ENCODE data around the gene OR9A2. TPM values are rescaled to one million over a fixed set of nuclear protein-coding genes. Genes with fewer than 3 reads are reported as not detected.

OR9A2 gene
- total RNA-seq, 4 donors from 2014 or later = not detected

DNA sequence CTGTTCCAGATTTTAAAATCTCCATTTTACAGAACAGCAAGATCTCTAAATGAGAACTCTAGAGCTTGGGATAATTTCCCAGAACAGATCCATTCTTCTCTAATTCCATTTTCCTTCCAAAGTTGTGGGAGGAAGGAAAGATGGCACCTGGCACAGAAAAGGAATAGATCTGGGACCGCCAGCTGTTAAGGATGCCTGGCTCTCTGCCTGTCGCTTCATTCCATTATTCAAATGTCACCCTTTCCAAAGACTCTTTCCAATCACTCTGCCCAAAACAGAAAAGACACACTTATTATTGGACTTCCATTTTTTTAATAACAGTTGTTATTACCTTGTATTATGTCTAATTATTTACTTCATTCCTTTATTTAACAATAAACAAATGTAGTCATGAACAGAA, 751 bp upstream of the OR9A2 start:
- no peaks in the 10 kb centered on the region for H3K4me1 ChIP-seq
- TF ChIP-seq POLR2AphosphoS5 (IDR thresholded peaks at IDR 0.05) = no peak
- no peak for TF ChIP-seq POLR2A (IDR thresholded peaks at IDR 0.05)
- no peak for TF ChIP-seq EP300 (IDR thresholded peaks at IDR 0.05)
- TF ChIP-seq, protein P1, sequence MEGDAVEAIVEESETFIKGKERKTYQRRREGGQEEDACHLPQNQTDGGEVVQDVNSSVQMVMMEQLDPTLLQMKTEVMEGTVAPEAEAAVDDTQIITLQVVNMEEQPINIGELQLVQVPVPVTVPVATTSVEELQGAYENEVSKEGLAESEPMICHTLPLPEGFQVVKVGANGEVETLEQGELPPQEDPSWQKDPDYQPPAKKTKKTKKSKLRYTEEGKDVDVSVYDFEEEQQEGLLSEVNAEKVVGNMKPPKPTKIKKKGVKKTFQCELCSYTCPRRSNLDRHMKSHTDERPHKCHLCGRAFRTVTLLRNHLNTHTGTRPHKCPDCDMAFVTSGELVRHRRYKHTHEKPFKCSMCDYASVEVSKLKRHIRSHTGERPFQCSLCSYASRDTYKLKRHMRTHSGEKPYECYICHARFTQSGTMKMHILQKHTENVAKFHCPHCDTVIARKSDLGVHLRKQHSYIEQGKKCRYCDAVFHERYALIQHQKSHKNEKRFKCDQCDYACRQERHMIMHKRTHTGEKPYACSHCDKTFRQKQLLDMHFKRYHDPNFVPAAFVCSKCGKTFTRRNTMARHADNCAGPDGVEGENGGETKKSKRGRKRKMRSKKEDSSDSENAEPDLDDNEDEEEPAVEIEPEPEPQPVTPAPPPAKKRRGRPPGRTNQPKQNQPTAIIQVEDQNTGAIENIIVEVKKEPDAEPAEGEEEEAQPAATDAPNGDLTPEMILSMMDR (IDR thresholded peaks at IDR 0.05) = no peak
- H3K36me3 ChIP-seq = no peaks in the 10 kb centered on the region
- no peak overlapping the region for H3K4me3 ChIP-seq
- no peak for ATAC-seq
- no peak overlapping the region for H3K27ac ChIP-seq
- 70 to 72% methylated on average over 2 of the region's 2 CpGs for WGBS, 2 donors (ENCODE audit: low coverage in 1 of 2)
- no peaks in the 10 kb centered on the region for H3K9me3 ChIP-seq
- H3K27me3 ChIP-seq = no peaks in the 10 kb centered on the region

DNA sequence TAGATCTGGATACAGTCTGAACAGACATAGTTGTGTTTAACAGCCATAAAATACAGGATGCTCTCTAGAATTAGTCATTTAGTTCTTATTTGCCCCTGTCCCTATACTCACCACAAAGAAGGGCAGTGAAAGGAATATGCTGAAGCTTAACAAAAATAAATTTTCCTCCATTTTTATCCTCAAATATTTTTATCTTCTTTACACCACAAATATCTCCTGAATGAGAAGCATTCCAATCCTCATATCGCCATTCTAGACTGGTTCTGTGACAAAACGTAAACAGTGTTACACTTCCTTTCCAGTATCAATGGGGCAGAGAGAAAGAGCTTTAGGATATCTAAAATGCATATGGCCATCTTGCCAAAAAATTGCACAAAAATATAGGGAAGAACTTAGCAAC, 1.6 kb downstream of the OR9A2 start:
- H3K36me3 ChIP-seq = no peaks in the 10 kb centered on the region
- no peaks in the 10 kb centered on the region for H3K9me3 ChIP-seq
- no peak overlapping the region for H3K27ac ChIP-seq
- no peak for ATAC-seq
- no peak for TF ChIP-seq POLR2AphosphoS5 (IDR thresholded peaks at IDR 0.05)
- no peak for TF ChIP-seq POLR2A (IDR thresholded peaks at IDR 0.05)
- no peak for TF ChIP-seq EP300 (IDR thresholded peaks at IDR 0.05)
- TF ChIP-seq, protein P1 (IDR thresholded peaks at IDR 0.05) = no peak
- no peak overlapping the region for H3K4me3 ChIP-seq
- WGBS, 2 donors (ENCODE audit: low coverage in 1 of 2) = 55 to 71% methylated on average over 2 of the region's 2 CpGs
- no peaks in the 10 kb centered on the region for H3K27me3 ChIP-seq
- no peaks in the 10 kb centered on the region for H3K4me1 ChIP-seq

DNA sequence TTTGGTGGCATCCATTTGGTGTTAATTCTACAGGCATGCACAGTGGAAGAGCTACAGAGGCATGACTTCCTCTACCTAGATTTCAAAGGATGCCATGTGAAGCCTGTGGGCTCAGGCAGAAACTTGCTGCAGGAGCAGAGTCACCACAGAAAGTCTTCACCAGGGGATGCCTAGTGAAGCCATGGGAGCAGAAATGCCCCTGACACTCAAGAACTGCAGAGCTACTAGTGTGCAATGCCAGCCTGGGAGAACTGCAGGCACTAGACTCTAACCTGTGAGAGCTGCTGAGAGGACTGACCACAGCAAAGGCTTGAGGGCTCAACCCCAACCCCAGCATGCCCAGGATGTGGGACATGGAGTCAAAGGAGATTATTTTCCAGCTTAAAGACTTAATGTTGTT, 3.9 kb downstream of the OR9A2 start:
- no peaks in the 10 kb centered on the region for H3K27me3 ChIP-seq
- TF ChIP-seq EP300 (IDR thresholded peaks at IDR 0.05) (no peak), POLR2A (IDR thresholded peaks at IDR 0.05) (no peak), POLR2AphosphoS5 (IDR thresholded peaks at IDR 0.05) (no peak)
- TF ChIP-seq, protein P1 (IDR thresholded peaks at IDR 0.05) = no peak
- H3K4me3 ChIP-seq = no peak overlapping the region
- H3K9me3 ChIP-seq = no peaks in the 10 kb centered on the region
- H3K4me1 ChIP-seq = no peaks in the 10 kb centered on the region
- ATAC-seq = no peak
- H3K36me3 ChIP-seq = no peaks in the 10 kb centered on the region
- H3K27ac ChIP-seq = no peak overlapping the region

DNA sequence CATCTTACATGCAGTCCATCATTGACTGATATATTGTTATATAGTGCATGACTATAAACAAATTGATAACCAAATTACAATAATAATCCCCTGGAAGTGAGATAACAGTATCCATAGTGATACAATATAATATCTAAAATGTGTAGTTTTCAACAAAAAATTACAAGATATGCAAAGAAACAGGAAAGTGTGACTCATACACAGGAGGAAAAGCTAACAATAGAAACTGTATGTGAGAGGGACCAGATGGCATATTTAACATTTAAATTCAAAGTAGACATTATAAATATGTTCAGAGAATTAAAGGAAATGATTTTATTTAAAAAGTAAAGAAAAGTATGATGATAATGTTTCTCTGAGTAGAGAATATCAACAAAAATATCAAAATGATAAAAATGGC, 8.0 kb downstream of the OR9A2 start:
- TF ChIP-seq, protein P1 (IDR thresholded peaks at IDR 0.05) = no peak
- H3K9me3 ChIP-seq = no peaks in the 10 kb centered on the region
- H3K27me3 ChIP-seq = no peaks in the 10 kb centered on the region
- H3K27ac ChIP-seq = no peak overlapping the region
- H3K4me1 ChIP-seq = peaks cover 0 to 6% (median 0%) of the 10 kb centered on the region in 3 donors
- H3K4me3 ChIP-seq = no peak overlapping the region
- no peak for ATAC-seq
- H3K36me3 ChIP-seq = no peaks in the 10 kb centered on the region

DNA sequence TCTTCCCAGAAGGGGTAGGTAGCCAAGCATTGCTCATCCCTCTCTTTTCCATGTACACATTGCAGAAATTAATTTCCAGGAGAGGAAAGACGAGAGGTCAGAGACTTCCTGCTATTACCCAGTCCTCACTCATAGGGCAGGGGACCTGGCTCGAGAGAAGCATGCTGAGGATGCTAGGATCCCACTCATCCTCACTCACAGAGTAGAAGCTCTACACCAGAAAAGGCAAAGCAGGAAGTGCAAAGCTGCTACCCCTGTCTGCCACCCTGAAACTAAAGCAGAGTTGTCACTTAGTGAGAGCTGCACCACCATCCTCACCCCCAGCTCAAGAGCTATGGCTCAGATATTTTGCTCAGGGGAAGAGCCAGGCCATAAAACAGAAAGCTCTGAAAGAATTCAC, 9.9 kb downstream of the OR9A2 start:
- no peak for ATAC-seq
- WGBS, 2 donors (ENCODE audit: low coverage in 1 of 2) = 40 to 70% methylated on average over 1 to 2 of the region's 2 CpGs
- no peak for TF ChIP-seq EP300 (IDR thresholded peaks at IDR 0.05)
- TF ChIP-seq POLR2AphosphoS5 (IDR thresholded peaks at IDR 0.05) = no peak
- TF ChIP-seq, protein P1 (IDR thresholded peaks at IDR 0.05) = no peak
- TF ChIP-seq POLR2A (IDR thresholded peaks at IDR 0.05) = no peak
- Histone ChIP-seq H3K9me3 (no peaks in the 10 kb centered on the region), H3K4me3 (no peak overlapping the region), H3K27ac (no peak overlapping the region), H3K36me3 (no peaks in the 10 kb centered on the region), H3K27me3 (no peaks in the 10 kb centered on the region), H3K4me1 (peaks cover 0 to 14% (median 0%) of the 10 kb centered on the region in 3 donors)

Data from gastroesophageal sphincter (tissue), 4 donors.